Heart right ventricle (tissue), 16 donors: Measurements from ENCODE around the gene WDFY1. TPM values are rescaled to one million over a fixed set of nuclear protein-coding genes. Genes with fewer than 3 reads are reported as not detected.

Source experiments
- ATAC-seq, 8 donors: fragments of 200-7000 bp; cut with Tn5 transposase; one replicate each; pipeline ENCODE4 v1.9.1; 2020; ENCODE audit warnings: mild to moderate bottlenecking in 8 of 8, moderate library complexity in 8 of 8, moderate number of reproducible peaks in 1 of 8
- DNase-seq, 2 donors: peaks; one replicate each; pipeline ENCODE4 v3.0.0-alpha.2; 2020
- H3K27ac ChIP-seq, 10 donors: fragments of 200-600 bp; sonication (generic) in 2 of 10; one replicate each; pipeline versions ENCODE4 v1.5.0 to v1.8.0; 2020 to 2022; ENCODE audit warnings: mild to moderate bottlenecking in 3 of 10
- H3K27me3 ChIP-seq, 7 donors: fragments of 200-600 bp; one replicate each; pipeline ENCODE4 v1.8.0; 2021 to 2022; ENCODE audit warnings: mild to moderate bottlenecking in 2 of 7
- H3K36me3 ChIP-seq, 9 donors: fragments of 200-600 bp; sonication (generic) in 1 of 9; one replicate each; pipeline versions ENCODE4 v1.5.0 to v1.8.0; 2020 to 2022; ENCODE audit warnings: mild to moderate bottlenecking in 2 of 9
- H3K4me1 ChIP-seq, 9 donors: fragments of 200-600 bp; sonication (generic) in 1 of 9; one replicate each; pipeline versions ENCODE4 v1.5.0 to v1.8.0; 2020 to 2022; ENCODE audit warnings: mild to moderate bottlenecking in 4 of 9
- H3K4me3 ChIP-seq, 10 donors: fragments of 200-600 bp; sonication (generic) in 2 of 10; one replicate each; pipeline versions ENCODE4 v1.5.0 to v1.8.0; 2020 to 2022; ENCODE audit warnings: mild to moderate bottlenecking in 7 of 10, moderate library complexity in 2 of 10
- H3K9me3 ChIP-seq, 11 donors: fragments of 200-600 bp in 10 of 11; sonication (generic) in 2 of 11; one replicate each; pipeline versions ENCODE4 v1.5.0 to v1.8.0; 2013 to 2022; ENCODE audit warnings: mild to moderate bottlenecking in 2 of 11, control low read depth in 1 of 11, moderate library complexity in 1 of 11
- CTCF ChIP-seq, 9 donors: fragments of 200-600 bp; sonication (generic) in 2 of 9; IDR thresholded peaks; one replicate each; pipeline versions ENCODE4 v1.5.0 to v1.8.0; 2021 to 2022; ENCODE audit warnings: antibody characterized with exemption in 9 of 9, mild to moderate bottlenecking in 5 of 9, moderate library complexity in 1 of 9
- WGBS, 2 donors: extraction: QIAGEN DNeasy Blood & Tissue Kit; methylation state at CpG; one replicate each; pipeline ENCODE4 v1.1.7; 2013; ENCODE audit warnings: inconsistent platforms in 1 of 2; 5-methylcytosine and 5-hydroxymethylcytosine counted together
- intact Hi-C, 10 donors: fragments of 100-400 bp; cut with DNase I; formaldehyde crosslinking; loops; one replicate each; pipeline versions ENCODE4 v1.11.1 to v1.14.2; 2022
- polyA plus RNA-seq, 2 donors: library from polyadenylated mRNA; stranded (reverse); fragments of 200-250 nt; gene quantifications; one replicate each; pipeline ENCODE4 v1.2.3, GENCODE V29; 2013
- total RNA-seq, 10 donors: library from RNA; stranded (reverse); fragmentation: NEBNext Ultra II Directional in 3 of 10; extraction: Animal tissue kit (Norgen Biotek cat#: 25700) in 3 of 10; gene quantifications; one replicate each; pipeline versions ENCODE4 v1.2.1 to v1.2.4, GENCODE V29; 2021 to 2023
- donor health status: Arrhythmogenic right ventricular cardiomyopathy.
- donor health status: ischemic (EF 13 %, LVEDD 7.1; RV severe dilation, severe dysfunction).
- donor health status: healthy with polysubstance abuse.
- donor health status: DM: no; HTN: yes; CAD: no.
- donor health status: DM: no; HTN: no; CAD: no.
- donor health status: ischemic (EF 25% LVEDD 6.9; RV normal size, moderate dysfunction).
- donor health status: ischemic (EF 25% LVEDD 5.7; RV mildly dilated, moderate dysfunction).
- donor health status: healthy.
- donor health status: DM: yes; HTN: yes; CAD: no.
- donor health status: Ischemic cardiomyopathy.
- donor health status: ischemic (EF 35%, LVEDD 5.7; RV mildly dilated, moderate dysfunction).
- donor health status: nonischemic (EF 11% LVEDD 7.7; RV severe dilation, severe dysfunction).
- donor health status: DM: yes; HTN: yes; CAD: no.
- donor health status: PGD.
- donor health status: ischemic (EF 29% LVEDD 5.4; RV normal size, mild dysfunction).
- donor health status: nonischemic (EF 23%, LVEDD 6.1; RV moderate dilation, normal function).

WDFY1 gene
- total and polyA plus RNA-seq, 12 donors, result 8.1 to 25.9 (median 14.3) TPM

DNA sequence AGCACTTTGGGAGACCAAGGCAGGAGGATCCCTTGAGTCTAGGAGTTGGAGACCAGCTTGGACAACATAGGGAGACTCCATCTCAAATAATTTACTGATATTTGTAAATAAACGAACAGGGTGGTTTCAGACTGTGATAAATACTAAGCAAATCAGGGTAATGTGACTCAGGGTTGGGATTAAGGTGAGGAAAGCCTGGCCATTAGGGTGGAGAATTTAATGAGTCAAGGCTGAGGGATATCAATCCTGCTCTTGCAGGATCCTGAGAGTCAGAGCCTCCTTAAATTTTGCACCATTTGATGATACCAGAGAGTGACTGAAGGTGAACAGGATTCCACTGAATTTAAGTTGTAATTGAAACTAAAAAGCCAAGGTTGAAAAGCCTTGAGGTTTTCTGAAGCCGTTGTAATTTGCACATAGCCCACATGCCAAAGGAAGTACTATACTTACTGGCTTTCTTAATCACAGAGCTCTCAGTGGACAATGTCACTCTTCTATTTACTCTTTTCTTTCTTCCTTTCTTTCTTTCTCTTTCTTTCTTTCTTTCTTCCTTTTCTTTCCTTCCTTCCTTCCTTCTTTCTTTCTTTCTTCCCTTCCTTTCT is 79.1 kb downstream of the WDFY1 start:
- DNase-seq (no peak), ATAC-seq (no peak)
- WGBS, 2 donors, result 84 to 89% methylated on average over 2 of the region's 2 CpGs
- Histone ChIP-seq H3K27ac (no peak overlapping the region), H3K36me3 (peaks cover 0 to 40% (median 0%) of the 10 kb centered on the region in 9 donors), H3K27me3 (no peaks in the 10 kb centered on the region), H3K4me3 (no peak overlapping the region), H3K4me1 (no peaks in the 10 kb centered on the region), H3K9me3 (no peaks in the 10 kb centered on the region)
- intact Hi-C loops, result loop anchor here in 1 of 10 donors (5.0 kb wide), 1 partner anchor 756 kb away; no protein-coding TSS in a partner anchor
- TF ChIP-seq CTCF (IDR thresholded peaks at IDR 0.05), result no peak

DNA sequence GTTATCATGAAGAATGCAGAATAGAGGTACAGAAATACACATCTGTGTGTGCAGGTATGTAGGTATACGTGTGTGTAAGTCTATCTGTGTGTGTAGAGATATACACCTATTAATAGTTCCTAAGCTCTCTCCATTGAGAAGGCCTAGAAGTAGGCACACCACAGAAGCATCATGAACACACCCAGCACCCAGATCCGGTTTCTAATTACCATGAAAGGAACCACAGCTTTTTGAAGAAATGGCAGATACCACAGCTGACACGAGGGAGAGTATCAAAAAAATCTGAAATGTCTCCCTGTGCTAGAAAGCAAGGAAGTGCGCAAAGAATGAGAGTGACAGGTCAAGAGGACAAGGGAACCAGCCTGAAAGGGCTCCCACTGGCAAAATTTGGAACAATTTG is 80.0 kb downstream of the WDFY1 start:
- no peaks in the 10 kb centered on the region for H3K9me3 ChIP-seq
- DNase-seq (no peak), ATAC-seq (no peak)
- H3K4me3 ChIP-seq, result no peak overlapping the region
- TF ChIP-seq CTCF (IDR thresholded peaks at IDR 0.05), result no peak
- H3K27me3 ChIP-seq, result no peaks in the 10 kb centered on the region
- peaks cover 0 to 32% (median 0%) of the 10 kb centered on the region in 9 donors for H3K36me3 ChIP-seq
- 84 to 88% methylated on average over 4 of the region's 4 CpGs for WGBS, 2 donors
- intact Hi-C loops, result loop anchor here in 1 of 10 donors (5.0 kb wide), 1 partner anchor 757 kb away; no protein-coding TSS in a partner anchor
- no peaks in the 10 kb centered on the region for H3K4me1 ChIP-seq
- H3K27ac ChIP-seq, result no peak overlapping the region

DNA sequence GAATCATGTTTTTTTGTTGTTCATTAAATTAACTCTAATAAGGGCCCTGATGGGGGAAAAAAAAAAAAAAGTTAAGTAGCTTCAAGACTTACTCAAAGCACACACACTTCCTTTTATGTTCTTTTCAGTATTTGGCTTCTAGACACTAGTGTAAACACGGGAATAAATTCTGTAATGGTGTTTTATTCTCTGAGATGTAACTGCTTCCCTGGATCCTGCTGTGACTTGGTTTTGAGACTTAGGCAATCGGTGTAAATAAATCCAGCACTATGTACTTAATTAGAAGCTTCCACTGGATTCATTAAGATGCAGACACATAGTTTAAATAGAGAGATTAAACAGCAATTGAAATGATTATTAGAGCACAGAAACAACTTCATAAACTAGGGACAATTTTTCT is 81.6 kb downstream of the WDFY1 start:
- no peak for ATAC-seq
- Histone ChIP-seq H3K27me3 (no peaks in the 10 kb centered on the region), H3K9me3 (no peaks in the 10 kb centered on the region), H3K4me3 (no peak overlapping the region), H3K36me3 (peaks cover 0 to 22% (median 0%) of the 10 kb centered on the region in 9 donors), H3K4me1 (no peaks in the 10 kb centered on the region), H3K27ac (no peak overlapping the region)
- 90 to 93% methylated on average over 2 of the region's 2 CpGs for WGBS, 2 donors
- no peak for DNase-seq
- TF ChIP-seq CTCF (IDR thresholded peaks at IDR 0.05), result no peak
- intact Hi-C loops, result no loop called here

GRCh38 chr2:223860809-223861738 is 84.1 kb downstream of the WDFY1 start:
- Histone ChIP-seq H3K9me3 (no peaks in the 10 kb centered on the region), H3K27ac (no peak overlapping the region), H3K4me3 (no peak overlapping the region), H3K36me3 (peaks cover 0 to 17% (median 0%) of the 10 kb centered on the region in 9 donors), H3K4me1 (no peaks in the 10 kb centered on the region), H3K27me3 (no peaks in the 10 kb centered on the region)
- ATAC-seq (peak in 1 of 8 donors; percentile 42), DNase-seq (no peak)
- 83% methylated on average over 5 of the region's 5 CpGs for WGBS, 2 donors
- intact Hi-C loops, result no loop called here
- TF ChIP-seq CTCF (IDR thresholded peaks at IDR 0.05), result no peak
